HG03103 (cell line): ENCODE measurements around the gene MDC1.

Experiments used
- ATAC-seq: cut with Tn5 transposase; IDR thresholded peaks from one replicate; pipeline ENCODE4 v1.9.1; 2021; ENCODE audit warnings: low read depth; ENCODE audit not compliant: unreplicated experiment

The MDC1 gene

GRCh38 chr6:30748851-30749540 is 31.9 kb upstream of the MDC1 start:
- no peak for ATAC-seq

DNA sequence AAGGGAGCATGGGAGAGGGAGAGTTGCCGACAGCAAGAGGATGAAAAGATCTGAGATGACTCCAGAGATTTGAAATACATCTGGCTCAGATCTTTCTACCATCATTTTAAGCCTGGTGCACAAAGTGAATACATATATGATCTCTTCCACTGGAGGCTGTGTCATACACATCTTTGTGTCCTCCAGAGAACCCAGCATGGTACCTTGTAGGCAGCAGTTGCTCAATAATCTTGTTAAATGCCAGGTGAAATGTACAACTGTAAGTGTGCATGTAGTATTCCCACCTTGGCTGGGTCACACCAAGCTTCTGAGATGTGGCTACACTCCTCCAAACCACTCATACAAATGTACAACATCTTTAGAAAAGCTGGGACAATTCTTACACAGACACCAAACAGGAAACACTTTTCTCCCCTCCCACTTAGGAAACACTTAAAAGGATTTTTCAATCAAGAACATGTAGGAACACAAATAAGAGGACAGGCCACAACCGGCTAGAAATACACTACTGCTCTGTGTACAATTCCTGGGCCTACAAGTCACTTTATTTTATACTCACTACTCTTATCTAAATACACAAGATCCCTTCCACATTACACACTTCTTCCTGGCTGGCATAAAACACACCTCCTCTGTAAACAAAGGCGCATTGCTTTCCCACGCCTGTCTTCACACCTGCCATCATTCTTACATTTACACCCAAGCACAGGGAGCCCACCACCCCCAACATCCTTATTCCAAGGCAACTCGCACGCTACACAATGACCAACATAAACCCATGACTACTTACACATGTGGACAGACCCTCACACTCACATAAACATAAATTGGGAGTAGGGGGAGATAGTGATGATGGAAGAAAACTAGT is 31.1 kb upstream of the MDC1 start:
- no peak for ATAC-seq

DNA sequence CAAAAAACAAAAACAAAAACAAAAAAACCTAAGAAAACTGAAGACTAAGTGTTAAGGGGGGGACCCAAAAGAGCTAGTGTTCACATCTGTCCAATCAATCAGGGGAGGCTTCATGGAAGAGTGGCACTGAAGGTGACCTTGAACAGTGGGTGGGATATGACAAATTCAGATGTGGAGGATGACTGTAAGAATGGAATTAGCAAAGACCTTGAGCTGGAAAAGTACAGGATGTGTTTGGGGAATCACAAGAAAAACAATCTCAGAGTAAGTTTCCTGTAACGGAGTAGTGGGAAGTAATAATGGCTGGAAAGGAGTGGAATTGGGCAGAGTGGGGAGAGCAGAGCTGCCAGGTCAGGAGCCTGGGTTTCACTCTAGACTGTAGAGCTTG is 30.2 kb upstream of the MDC1 start:
- ATAC-seq = no peak

- ATAC-seq = no peak
These were observed 27.1 kb upstream of the MDC1 start, which contains the start of gene IER3 for GRCh38 chr6:30744054-30744805. Gene IER3, minus strand, starts transcription at chr6:30744547. Its CDS starts 29 bp downstream, at chr6:30744518.

DNA sequence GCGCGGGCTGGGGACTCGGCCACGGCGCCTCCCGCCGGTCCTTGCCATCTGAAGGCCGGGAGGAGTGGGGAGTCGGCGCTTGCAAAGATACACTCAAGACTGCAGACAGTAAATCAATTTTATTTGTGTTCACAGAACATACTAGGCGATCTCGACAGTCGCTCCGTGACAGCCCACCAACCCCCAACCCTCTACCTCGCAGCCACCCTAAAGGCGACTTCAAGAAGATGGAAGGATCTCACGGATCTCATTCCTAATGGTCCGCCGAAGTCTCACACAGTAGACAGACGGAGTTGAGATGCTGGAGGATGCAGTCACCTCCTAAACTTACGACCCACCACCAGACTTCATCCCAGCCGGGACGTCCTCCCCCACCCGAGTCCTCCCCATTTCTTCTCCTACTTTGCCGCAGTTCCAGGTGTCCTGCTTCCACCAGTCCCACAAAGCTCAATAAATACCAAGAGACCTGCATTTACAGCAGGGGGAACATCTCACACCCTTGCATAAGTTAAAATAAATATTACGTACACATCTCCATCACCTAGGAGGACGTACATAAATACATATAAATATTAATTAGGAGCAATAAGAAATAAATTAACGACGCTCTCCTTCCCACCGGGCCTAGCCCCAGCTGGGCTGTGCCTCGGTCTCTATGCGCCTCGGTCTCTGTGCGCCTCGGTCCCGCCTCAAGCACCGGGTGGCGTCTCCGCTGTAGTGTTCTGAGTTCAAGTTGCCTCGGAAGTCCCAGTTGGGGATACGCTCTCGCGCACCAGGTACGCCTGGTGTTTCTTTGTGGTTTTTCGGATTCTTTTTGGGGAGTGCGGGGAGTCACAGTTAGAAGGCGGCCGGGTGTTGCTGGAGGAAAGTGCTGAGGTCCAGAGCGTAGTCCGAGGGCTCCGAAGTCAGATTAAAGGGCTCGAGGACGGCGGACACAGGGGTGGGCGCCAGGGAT is 26.3 kb upstream of the MDC1 start:
- no peak for ATAC-seq

DNA sequence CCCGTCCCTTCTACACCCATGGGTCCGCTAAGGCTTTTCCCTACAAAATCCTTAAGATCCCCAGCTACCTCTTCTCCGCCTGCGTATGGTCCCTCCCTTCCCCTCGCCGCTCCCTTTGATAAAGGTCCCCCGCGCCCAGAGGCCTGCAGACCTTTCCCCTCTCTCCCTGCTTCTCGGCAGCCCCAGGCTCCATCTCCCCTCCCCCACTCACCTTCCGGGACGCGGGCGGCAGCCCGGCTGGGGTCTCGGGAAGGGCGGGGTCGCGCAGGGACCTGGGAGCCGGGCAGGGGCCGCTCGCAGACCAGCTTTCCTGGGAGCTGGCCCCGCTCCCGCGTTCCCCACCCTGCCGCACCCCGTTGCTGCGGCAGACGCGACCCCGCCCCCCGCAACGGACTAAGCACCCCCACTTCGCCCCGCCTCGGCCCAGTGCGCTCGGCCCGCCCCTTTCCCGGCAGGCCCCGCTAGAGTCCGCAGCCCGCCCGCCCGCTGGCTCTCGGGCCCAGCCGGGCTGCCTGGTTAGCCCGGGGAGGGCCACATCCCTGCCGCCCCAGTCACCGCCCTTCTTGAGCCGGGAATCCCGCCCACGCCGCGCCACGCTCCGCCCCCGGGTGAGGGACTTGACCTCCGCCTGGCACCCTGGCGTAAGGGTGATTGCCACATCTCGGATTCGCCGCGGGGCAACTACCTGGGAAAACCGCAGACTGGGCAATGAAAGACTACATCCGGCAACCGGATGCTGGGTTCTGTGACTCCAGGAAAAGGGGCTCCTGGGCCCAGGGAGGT is 25.4 kb upstream of the MDC1 start, which contains the start of gene FLOT1:
Gene FLOT1, minus strand, starts transcription at position 372 of the 783 bp plus-strand sequence. CDS start 498 bp downstream, outside the sequence.
- peak; percentile 62 for ATAC-seq

DNA sequence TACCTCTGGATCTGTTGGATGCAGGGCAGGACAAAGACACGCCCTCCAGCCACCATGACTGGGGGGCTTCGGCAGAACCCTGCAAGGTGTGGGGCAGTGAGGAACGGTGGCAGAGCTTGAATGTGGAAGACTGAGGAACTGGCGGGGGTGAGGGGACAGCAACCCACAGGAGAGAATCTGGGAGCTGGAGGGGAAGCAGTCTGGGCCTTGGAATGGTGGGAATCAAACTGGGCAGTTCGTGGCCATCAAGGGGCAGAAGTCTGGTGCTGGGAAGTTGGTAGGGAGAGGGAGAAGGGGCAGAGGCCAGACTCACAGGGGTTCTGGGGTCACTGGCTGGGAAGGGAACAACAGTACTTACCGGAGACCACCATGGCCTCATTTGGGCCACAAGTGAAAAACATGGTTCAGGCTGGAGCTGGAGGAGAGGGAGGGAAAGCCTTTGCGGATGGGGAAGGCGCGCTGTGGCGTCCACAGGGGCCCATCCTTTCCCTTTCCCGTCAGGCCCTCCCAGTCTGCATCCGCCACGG is 24.8 kb upstream of the MDC1 start:
- no peak for ATAC-seq

DNA sequence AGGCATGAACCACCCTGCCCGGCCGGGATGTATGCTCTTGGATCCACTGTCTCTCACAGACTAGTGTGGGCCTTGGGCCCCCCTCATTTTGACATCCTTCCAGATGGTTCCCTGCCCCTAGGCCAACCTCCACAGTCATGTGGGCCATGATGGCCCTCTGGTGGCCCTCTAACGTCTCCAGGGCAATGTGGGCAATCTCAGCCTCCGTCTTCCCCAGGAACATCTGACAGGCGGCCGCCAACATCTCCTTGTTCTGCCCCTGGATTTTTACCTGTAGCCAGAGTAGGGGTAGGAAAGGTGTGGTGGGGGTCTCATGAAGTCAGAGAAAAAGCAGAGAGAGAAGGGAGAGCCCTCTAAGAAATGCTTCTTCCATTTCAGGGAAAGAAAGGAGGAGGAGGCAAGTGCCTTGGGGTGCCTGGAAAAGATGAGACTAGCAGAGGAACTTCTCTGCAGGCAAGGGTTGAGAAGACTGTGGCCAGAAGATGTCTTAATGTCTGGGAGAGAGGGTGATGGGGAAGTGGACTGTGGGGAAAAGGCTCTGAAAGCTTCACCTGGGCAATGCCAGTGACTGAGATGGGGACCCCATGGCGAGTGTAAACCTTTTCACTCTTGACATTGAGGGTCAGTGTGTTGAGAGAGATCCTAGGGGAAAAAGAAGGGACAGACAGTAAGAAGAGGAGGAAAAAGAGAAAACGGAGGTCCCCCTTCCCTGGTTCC is 24.1 kb upstream of the MDC1 start:
- no peak for ATAC-seq

GRCh38 chr6:30740540-30740870 is 23.4 kb upstream of the MDC1 start:
- no peak for ATAC-seq

DNA sequence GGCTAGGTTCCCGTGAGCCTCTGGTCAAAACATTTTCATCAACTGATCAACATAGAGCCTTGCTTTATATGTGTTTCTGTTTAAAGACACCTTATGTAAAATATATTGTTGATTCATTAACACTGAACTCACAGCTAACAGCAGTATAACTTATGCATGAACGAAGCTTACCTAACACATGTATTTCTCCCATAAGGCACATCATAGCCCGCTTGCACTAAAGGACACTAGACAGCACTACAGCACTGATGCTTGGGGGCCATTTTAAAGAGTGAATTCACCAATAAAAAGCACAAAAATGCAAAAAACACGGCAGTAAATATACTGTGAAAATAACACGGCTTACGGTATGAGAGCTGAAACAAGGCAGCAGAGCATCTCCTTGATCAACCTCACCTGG is 21.5 kb upstream of the MDC1 start:
- no peak for ATAC-seq

- ATAC-seq = no peak
These were observed 18.7 kb upstream of the MDC1 start for GRCh38 chr6:30735668-30736314.

GRCh38 chr6:30732237-30732943 is 15.3 kb upstream of the MDC1 start:
- no peak for ATAC-seq

- peak; percentile 51 for ATAC-seq
These were observed 13.7 kb upstream of the MDC1 start for GRCh38 chr6:30730601-30731435.

- no peak for ATAC-seq
These were observed 11.0 kb upstream of the MDC1 start for GRCh38 chr6:30727920-30728553.

DNA sequence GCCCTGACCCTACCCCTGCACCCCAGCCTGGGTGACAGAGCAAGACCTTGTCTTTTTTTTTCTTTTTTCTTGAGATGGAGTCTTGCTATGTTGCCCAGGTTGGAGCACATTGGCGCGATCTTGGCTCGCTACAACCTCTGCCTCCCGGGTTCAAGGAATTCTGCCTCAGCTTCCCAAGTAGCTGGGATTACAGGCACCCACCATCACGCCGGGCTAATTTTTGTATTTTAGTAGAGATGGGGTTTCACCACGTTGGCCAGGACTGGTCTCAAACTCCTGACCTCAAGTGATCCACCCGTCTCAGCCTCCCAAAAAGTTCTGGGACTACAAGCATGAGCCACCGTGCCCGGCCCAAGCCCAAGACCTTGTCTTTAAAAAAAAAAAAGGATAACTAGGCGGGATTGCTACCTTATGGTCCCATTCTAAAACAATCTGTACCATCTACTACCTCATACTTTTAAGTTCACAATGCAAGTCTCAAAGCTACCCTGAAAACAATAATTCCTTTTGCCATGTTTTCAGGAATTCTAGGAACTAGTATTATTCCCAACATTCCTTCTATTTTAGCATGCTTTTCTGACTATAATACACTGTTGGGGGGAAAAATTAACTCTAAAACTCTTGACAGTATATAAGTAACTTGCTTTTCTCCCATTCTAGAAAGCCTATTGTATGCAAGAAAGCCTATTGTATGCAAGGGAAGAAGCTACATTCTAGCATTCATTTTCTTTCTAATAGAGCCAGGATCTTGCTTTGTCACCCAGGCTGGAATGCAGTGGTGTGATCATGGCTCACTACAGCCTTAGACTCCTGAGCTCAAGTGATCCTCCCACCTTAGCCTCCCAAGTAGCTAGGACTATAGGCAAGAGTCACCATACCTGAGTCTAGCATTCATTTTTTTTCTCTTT is 9.7 kb upstream of the MDC1 start:
- ATAC-seq = no peak
